IPS-NIHi7 (cell line): ENCODE measurements around the gene PNMA1.

Experiments used
- DNase-seq: peaks from one replicate; pipeline ENCODE4 v3.0.0; 2012; ENCODE audit warnings: mixed read lengths; ENCODE audit errors: extremely low spot score

PNMA1 gene

GRCh38 chr14:73666583-73666982 lies 47.6 kb downstream of the PNMA1 start:
- DNase-seq: no peak

GRCh38 chr14:73665130-73665529 lies 49.1 kb downstream of the PNMA1 start:
- no peak for DNase-seq

- no peak for DNase-seq
Measured at GRCh38 chr14:73663548-73664212, 50.5 kb downstream of the PNMA1 start.

- peak; percentile 38 for DNase-seq
Measured at GRCh38 chr14:73662487-73662943, 51.7 kb downstream of the PNMA1 start.

GRCh38 chr14:73661872-73662271 lies 52.3 kb downstream of the PNMA1 start:
- no peak for DNase-seq
